ENCODE data around the gene RNF213. TPM values are rescaled to one million over a fixed set of nuclear protein-coding genes. Genes with fewer than 3 reads are reported as not detected.

Gene RNF213
- polyA plus RNA-seq, 12 donors: 27.9 to 64.9 (median 35.8) TPM; not detected in 1

DNA sequence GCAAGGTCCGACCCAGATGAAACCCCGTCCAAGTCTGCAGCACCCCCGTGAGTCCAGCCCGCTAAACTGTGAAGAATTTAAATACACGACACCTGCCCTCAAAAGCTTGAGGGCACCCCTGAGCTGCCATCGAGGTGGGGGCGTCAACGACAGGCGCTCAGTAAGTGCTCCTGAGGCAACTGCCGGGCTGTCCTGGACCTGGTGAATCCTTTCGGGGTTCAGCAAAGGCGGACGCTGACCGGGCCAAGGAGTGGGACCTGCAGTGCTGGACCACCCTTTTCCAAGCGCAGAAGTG lies 153.8 kb downstream of the RNF213 start:
- DNase-seq: no peak

DNA sequence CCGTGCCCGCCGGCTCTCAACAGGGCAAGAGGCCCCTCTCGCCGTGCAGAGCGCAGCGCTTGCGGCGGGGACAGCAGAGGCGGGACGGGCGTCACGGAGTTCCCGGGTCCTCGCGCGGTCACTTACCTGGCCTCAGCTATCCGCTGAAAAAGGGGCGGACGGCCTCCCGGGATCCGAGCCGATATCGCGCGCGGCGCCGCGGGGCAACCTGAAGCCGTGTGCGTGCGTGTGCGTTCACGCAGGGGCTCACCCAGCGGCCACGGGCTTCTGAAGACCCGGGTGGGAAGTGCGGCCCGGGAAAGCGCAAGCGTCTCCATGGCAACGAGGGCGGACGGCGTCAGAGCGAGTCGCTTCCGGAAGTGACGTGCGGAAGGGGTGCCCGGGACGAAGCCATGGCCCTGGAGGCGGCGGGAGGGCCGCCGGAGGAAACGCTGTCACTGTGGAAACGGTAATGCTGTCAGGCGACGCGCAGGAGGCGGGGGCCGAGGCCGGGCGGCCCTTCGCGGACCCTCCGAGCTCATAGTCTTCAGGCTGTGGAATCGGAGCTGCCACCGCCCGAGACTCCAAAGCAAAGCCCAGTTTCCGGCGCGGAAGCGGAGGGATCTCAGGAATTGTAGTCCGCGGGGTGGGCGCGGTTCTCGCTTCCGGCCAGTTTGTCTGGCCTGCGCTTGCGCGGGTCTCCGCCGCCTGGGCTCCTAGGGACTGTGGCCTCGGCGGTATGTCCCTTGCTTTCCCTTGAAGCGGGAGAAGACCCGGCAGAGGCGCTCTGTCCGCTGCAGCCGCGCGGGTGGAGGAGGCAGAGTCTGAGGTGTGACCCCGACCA lies 154.4 kb downstream of the RNF213 start, which contains the start of gene ENDOV:
TSS of gene ENDOV (plus strand) at position 365 of the 823 bp plus-strand sequence. CDS start at position 393, 28 bp downstream.
- peak; percentile 97 for DNase-seq

DNA sequence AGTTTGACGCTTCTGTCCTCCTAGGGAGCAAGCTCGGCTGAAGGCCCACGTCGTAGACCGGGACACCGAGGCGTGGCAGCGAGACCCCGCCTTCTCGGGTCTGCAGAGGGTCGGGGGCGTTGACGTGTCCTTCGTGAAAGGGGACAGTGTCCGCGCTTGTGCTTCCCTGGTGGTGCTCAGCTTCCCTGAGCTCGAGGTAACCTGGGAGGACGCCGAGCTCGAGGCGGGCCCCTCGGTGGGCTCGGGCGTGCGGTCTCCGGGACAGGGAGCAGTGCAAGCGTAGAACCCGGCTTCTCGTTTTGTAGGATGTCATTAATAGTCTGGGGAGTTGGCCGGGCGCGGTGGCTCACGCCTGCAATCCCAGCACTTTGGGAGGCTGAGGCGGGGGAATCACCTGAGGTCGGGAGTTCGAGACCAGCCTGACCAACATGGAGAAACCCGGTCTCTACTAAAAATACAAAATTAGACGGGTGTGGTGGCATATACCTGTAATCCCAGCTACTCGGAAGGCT lies 155.0 kb downstream of the RNF213 start:
- DNase-seq: no peak

DNA sequence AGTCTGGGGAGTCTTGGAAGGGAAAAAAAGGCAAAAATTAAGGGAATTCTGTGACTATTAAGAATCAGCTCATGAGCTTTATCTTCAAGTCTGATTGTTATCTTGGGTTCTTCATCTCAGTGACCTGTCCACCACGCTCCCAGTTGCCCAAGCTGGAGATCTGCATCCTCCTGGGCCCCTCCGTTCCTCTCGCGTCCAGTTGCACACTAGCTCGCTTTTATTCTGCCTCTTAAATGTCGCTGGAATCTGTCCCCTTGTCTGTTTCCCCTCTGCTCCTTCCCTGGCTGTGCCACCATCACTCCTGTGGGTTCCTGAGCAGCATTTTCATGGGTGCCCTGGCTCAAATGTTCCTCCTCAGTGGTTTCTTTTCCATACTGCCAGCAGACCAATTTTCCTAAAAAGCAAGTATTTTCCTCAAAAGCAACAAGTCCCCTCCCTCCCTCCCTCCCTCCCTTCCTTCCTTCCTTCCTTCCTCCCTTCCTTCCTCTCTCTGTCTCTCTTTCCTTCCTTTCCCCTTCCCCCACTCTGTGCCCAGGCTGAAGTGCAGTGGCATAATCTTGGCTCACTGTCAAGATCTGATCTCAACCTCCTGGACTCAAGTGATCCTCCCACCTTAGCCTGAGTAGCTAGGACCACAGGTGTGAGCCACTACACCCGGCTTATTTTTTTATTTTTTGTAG lies 155.7 kb downstream of the RNF213 start:
- no peak for DNase-seq

DNA sequence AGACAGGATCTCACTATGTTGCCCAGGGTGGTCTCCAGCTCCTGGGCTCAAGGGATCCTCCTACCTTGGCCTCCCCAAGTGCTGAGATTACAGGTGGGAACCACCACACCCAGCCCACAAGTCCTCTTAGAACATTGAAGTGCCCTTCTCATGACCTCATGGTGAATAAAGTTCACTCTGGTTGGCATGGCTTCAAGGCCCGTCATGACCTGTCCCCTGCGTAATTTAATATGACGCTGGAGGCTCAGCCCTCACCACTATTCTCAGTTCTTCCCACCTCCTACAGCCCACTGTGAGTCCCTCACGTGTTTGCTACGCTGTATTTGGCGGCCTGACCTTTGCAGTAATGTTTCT lies 156.3 kb downstream of the RNF213 start:
- no peak for DNase-seq

DNA sequence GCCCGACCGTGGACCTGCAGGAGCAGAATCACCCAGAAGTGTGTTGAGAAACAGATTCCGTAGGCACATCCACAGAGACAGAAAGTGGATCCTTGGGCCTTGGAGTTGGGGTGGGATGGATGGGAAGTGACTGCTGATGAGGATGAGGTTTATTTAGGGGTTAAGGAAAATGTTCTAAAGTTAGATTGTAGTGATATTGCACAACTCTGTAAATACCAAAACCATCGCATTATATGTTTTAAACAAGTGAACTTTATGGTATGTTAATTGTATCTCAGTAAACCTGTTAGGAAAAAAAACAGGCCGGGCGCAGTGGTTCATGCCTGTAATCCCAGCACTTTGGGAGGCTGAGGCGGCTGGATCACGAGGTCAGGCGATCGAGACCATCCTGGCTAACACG lies 157.9 kb downstream of the RNF213 start:
- no peak for DNase-seq

DNA sequence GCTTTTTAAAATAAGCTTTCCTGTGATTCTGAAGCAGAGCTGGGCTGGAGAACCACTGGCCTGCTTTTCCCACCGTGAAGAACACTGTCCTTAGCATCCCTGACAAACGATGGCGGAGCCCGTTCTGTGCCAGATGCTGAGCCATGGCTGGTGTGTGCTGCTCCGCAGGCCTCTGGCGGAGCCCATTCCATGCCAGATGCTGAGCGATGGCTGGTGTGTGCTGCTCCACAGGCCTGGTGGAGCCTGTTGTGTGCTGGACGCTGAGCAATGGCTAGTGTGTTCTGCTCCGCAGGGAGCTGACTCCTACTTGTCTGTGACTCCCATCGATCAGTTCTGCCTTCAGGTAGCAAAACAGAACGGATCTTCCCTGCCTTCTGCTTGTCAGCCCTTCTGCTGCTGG lies 158.6 kb downstream of the RNF213 start:
- no peak for DNase-seq

DNA sequence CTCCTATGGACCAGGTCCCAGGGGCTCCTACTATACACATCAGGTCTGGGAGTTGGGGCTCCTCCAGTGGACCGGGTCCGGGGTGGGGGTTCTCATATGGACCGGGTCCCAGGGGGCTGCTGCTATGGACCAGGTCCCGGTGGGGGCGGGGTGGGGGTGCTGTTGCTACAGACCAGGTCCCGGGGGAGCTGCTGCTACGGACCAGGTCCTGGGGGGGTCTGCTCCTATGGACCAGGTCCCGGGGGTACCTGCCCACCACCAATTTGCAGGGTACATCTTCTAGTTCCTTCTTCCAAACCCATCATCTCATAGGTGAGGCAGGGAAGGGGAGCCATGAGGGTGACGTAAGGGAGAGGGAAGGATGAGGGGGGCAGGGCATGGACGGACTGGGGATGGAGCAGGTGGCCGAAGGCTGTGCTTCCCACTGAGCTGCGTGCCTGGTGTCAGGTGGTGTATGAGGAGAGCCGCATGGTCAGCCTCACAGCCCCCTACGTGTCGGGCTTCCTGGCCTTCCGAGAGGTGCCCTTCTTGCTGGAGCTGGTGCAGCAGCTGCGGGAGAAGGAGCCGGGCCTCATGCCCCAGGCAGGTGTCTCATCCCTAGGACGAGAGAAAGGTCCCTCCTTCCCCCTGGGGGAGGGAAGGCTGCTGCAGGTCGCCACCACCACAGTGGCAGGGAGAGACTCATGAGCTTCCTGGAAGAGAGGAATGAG lies 160.9 kb downstream of the RNF213 start:
- DNase-seq: no peak

DNA sequence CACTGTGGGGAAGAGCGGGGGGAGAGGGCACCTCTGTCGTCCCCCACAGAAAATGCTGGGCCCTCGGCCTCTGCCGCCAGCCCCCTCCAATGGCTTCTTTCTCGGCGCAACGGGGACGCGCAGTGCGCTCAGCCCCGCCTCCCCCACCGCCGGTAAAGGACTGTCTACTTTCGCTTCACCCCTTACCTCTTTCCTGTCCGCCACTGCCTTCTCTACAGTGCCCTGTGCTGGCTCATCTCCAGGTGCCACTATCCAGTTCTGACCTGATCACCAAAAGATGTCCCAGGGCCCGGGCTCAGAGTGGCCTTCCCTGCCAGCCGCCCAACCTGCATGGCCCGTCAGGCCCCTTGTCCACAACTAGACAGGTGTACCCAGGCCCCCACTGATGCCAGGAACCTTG lies 161.6 kb downstream of the RNF213 start:
- DNase-seq: no peak

DNA sequence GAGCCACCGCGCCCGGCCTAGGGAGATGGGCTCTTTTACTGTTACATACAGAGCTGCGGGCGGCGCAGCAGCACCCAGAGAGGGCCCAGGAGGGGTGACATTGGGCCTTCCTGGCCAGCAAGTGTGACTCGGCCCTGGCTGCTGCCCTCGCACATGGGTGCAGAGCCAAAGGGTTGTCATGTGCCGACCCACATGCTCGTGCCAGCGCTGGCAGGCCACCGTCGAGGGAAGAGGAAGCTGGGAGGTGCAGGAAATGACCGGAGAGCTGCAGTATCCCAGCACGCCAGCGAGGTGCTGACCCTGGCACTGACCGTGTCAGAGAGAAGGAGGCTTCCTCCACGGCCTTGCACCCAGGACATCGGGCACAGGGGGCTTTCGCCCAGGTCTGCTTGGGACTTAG lies 162.3 kb downstream of the RNF213 start:
- no peak for DNase-seq

DNA sequence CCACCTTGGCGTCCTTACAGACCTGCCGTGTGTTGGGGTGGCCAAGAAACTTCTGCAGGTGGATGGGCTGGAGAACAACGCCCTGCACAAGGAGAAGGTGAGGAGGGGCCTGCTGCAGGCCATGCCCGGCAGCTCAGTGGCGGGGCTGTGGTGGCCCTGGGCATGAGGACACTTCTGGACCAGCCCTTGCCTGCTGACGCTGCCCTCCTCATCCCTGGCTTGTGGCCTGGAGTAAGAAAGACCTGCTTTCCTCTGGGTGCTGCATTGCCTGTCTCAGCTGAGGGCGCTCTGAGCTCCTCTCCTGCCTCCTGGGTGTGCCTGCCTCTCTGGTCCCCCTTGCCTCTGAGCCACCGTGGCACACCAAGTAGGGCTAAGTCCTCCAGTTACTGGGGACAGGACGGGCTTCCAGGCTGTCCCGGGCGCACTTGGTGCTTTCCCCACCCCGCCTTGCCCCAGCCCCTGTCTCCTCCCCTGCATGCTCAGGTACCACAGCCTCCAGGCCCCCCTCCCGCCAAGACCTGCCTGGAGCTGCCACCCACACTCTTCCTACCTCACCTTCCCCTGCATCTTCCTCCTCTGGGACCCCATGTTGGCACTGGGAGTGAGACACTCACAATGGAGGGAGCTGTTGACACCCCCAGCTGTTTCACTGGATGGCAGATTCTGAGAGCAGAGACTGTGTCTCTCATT lies 163.0 kb downstream of the RNF213 start:
- no peak for DNase-seq

DNA sequence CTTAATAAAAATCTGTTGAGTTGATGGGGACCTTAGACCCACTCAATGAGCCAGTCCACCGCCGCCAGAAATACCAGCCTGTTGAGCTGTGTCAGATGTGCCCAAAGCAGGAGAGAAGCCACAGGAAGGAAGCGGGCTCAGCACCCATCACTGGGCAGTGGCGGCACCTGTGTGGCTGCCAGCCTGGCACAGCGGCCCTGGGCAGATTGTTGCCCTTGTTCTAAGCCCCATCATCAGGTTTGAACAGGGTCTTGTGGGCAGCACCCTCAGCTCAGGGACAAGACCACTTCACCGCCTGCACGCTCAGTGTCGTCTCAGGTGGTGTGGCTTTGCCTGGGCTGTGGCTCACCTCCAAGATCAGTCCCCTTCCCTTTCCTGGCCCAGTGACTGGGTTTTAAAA lies 163.6 kb downstream of the RNF213 start:
- no peak for DNase-seq

DNA sequence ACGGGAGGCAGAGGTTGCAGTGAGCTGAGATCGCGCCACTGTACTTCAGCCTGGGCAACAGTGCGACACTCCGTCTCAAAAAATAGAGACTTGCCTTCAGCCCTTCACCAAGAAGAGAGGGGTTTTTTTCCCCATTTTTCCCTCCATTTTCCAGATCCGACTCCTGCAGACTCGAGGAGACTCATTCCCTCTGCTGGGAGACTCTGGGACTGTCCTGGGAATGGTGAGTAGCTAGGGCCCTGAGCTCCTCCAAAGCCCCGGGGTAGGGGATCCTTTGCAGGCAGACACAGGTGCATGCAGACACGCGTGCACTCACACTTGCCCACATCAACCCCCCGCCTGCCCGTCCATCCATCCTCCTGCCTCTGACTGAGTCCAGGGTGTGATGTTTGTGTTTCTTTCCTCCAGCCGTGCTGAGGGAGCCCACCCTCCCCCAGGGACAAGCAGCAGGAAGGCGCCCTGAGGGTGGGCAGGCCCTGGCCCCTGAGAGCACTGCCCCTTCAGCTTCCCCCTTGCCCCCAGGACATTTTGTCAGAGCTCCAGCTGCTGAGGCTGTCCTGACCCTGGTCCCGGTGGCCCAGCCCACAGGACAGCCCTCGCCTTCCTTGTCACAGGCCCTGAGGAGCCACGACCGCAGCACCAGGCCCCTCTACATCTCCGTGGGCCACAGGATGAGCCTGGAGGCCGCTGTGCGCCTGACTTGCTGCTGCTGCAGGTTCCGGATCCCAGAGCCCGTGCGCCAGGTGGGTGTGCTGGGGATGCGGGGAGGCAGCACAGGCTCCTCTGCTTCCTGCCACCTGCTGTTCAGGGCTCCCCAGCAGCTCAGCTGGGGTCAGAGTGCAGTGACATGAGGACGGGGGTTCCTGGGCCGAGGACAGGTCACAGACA lies 164.5 kb downstream of the RNF213 start:
- DNase-seq: no peak

DNA sequence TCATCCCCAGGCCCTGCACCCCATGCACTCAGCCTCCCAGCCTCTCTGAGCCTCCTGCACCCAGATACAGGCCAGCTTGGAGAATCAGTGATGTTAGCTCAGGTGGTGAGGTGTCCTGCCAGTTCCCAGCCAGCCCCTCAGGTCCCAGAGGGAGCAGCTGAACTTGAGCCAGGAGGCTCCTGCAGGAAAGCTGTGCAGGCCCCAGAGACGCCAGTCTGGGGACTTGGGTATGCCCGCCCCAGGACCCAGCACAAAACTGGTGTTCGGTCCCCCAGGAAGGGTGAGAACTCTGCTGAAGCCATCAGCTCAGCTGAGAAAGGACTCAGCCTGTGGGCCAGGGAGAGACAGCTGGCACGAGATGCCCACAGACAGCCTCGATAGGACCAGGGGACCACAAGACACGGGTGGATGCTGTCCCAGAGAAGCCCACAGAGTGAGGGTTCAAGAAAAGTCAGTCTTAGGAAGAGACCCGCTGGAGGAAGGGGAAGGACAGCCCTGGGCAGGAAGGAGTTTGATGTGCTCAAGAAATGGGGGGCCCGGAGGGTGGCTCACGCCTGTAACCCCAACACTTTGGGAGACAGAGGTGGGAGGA lies 165.3 kb downstream of the RNF213 start:
- no peak for DNase-seq

DNA sequence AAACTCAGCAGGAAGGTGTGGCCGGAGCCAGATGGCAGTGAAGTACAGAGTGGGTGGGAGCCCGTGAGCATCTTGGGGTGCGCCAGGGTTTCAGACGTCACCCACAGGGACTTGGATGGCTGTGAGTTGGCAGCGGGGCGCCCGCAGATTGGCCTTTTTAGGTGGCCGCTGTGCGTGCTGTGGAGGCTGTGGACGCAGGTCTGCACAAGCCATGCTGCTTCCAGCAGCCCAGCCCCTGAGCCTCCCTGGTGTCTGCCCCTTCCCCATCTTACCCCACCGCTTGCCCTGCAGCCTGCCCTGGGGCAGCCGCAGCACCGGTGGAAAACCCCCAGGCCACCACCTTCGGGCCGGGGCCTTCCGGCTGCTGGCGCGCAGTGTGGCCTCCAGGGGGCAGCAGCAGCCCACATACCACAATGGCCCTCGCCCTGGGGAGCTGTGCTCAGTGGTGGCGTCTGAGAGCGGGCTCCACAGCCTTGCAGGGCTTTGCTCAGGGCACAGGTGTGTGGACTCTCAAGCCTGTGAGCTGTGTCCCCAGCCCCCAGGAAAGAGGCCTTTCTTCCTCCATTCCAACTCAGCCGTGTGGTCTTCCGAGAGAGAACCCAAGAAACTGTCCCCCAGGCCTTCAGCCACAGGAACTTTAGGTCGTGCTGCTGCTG lies 166.1 kb downstream of the RNF213 start:
- peak; percentile 67 for DNase-seq

DNA sequence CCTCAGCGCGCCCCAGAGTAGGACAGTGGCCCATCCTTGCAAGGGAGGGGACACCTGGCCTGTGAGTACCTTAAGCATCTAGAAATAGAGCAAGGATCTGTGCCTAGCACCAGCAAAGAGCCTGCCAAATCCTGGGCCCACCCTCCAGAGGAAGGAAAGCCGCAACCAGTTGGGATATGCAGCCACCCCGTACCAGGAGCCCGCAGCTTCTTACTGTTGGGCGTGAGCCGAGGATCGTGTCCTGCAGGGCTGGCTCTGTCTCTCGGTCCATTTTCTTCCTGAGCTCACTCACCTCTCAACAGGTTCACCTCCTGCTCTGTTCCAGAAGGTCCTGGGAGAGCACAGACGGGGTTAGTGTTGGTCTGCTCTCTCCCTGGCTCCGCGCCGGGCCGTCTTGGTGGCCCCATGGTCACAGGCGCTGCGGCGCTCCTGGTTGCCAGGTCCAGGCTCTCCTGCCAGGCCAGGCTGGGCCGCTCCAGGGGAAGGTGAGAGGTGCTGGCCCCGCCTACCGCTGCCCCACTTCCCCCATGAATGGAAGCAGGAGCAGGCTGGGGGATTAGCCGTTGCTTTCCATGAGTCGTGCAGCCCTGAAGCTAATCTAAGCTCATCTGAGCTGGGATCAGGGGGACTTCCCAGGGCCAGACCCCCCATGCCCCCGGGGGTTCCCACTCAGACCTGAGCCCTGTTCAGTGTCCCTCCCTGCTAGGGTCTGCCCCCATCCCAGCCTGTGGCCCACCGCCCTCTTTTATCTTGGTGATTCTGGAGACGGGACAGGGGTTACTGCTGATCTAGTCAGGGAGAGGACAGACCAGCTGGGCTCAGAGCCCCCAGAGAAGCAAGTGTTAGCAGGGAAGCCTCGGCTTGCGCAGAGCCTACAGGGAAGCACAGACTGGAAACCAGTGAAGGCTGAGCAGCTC lies 167.0 kb downstream of the RNF213 start:
- DNase-seq: no peak

DNA sequence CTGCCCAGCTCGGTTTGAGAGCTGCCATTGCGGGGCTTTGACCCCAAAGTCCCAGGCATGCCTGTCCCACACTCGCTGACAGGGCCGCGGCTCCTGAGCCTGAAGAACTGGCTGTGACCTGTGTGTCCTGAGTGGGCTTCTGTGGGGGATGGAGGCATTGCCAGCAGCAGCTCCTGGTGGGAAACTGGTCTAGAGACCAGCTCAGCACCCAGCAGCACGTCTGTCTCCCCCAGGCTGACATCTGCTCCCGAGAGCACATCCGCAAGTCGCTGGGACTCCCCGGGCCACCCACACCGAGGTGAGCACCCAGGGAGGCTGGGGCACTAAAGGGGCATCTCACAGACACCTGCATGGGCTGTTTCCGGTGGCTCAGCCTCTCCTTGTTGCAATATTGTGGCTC lies 167.7 kb downstream of the RNF213 start:
- no peak for DNase-seq

DNA sequence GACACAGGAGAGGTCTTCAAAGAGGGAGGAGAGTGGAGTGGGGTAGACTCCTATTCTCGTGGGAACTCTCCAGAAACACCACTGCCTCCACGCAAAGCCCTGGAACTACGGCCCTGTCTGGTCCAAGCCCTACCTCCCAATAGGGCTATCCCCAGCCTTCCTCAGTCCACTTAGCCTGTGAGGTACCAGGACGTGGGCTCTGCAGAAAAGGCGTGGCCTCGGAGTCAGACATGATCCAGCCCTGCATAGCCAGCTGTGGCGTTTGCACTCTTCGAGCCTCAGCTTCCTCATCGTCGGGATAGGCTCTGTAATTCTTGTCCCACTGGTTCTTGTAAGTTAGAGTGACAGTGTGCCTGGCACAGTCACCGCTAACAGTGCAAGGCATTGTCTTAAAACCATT lies 168.1 kb downstream of the RNF213 start:
- DNase-seq: no peak
